GM19324 (cell line): ENCODE data around the gene PSPN.

Experiments
- ATAC-seq: cut with Tn5 transposase; IDR thresholded peaks from one replicate; pipeline ENCODE4 v1.9.1; 2021; ENCODE audit warnings: mild to moderate bottlenecking, moderate library complexity; ENCODE audit not compliant: unreplicated experiment, low FRiP score

Gene PSPN

DNA sequence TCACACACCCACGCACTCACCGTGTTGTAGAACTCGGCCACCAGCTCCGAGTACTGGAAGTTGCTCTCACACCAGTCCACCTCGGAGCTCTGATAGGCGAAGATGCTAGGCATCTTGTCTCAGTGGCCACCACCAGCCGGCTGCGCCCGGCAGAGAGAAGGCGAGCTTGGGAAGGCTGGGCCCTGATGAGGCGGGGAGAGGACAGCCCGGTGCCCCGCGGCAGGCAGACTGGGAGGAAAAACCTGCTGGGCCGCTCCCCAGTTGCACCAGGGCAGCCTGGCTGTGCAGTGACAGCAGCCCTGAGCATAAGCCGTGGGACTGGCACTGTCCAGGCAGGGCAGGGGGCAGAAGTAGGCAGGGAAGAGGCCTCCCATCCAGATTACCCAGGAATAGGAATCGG lies 42.3 kb downstream of the PSPN start, which contains the start of gene ACER1:
Gene ACER1 (minus strand): TSS at position 174 of the 400 bp plus-strand sequence. CDS start 61 bp downstream, at position 113.
- ATAC-seq: no peak

DNA sequence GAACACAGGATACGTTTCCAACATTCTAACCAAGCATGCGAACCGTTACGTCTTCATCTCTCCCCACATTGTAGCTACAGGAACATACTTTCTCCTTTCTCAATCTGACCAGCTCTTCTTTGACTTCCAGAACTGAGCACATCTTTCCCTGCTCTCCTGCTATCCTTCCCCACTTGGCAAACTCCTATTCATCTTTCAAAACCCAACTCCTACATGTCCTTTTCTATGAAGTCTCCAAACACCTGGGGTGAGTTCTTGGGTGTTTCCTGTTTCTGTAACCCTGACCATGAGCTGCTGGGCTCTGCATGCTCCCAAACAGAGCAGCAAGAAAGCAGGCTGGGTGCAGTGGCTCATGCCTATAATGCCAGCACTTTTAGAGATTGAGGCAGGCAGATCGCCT lies 48.9 kb downstream of the PSPN start:
- ATAC-seq: no peak

GRCh38 chr19:6325614-6326013 lies 50.1 kb downstream of the PSPN start:
- no peak for ATAC-seq
